ENCODE data around the gene TICAM2. TPM values are rescaled to one million over a fixed set of nuclear protein-coding genes. Genes with fewer than 3 reads are reported as not detected.

TICAM2 gene
- total and polyA plus RNA-seq, 2 of the 8 experiments (the other 6 are each of a cell fraction or from before 2014, with no cell fraction given) = 0.02 TPM; not detected in 1

DNA sequence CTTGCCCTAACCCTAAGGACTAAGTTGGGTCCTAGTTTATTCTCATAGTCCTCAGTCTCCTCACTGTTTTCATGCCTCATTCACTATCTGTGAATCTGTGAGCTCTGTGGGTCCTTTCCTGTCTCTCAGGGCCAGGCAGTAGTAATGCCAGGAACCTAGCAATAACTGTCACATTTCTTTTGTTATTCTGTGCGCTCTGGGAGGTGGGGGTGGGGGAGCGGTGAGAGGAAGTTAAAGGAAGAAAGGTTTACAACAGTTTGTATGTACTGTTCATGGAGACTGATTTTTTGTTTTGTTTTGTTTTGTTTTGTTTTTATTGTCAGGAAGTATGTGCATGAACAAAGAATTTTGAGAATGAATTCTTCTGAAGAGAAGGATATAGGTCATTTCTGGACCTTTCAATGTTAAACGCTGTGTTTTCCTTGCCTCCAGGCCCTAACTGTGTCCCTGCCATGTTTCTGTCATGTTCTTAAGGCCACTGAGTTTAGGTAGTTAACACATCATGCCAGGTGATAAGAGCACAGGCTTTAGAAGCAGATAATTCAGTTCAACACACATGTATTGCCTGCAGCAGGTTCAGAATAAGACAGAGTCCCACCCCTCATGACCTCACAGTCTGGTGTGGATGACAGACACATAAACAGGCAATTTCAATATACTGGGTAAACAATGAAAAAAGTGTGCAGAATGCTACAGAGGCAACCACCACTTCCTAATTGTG is 44.5 kb downstream of the TICAM2 start (continued):
- TF ChIP-seq EZH2 (IDR thresholded peaks at IDR 0.05; ENCODE audit: low read depth, low read length, severe bottlenecking) (no peak), NANOG (IDR thresholded peaks at IDR 0.05; ENCODE audit: insufficient read depth, low read depth, low read length, poor library complexity, severe bottlenecking) (no peak), FOSL1 (IDR thresholded peaks at IDR 0.05; ENCODE audit: insufficient read depth, low read depth, low read length) (no peak), GTF2F1 (IDR thresholded peaks at IDR 0.05; ENCODE audit: borderline replicate concordance, low read depth, low read length) (no peak), SP4 (IDR thresholded peaks at IDR 0.05; ENCODE audit: low read length) (no peak), POLR2AphosphoS5 (IDR thresholded peaks at IDR 0.05; ENCODE audit: low read depth, low read length) (no peak), RNF2 (IDR thresholded peaks at IDR 0.05; ENCODE audit: borderline replicate concordance, low read depth, low read length, missing control alignments, poor library complexity, severe bottlenecking) (no peak)

All from H1 (cell line).